ENCODE measurements around the gene TOMM70. TPM values are rescaled to one million over a fixed set of nuclear protein-coding genes. Genes with fewer than 3 reads are reported as not detected.

TOMM70 gene
- total RNA-seq, 1 experiment from 2014 or later, result 100 TPM

DNA sequence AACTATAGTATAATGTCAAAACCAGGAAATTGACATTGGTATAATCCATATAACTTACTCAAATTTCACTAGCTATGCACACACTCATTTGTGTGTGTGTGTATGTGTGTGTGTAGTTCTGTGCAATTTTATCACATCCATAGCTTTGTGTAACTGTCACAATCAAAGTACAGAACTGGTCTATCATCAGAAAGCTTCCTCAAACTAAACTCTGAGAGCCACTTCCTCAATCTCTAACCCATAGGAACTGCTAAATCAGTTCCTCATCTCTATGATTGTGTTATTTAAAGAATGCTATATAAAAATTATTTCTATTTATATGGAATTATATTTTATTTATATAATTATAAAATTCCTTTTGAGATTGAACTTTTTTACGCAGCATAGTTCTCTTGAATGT, 18.5 kb upstream of the TOMM70 start:
- Histone ChIP-seq H3K36me3 (no peaks in the 10 kb centered on the region), H3K27me3 (no peaks in the 10 kb centered on the region), H3K4me3 (no peak overlapping the region), H3K9me3 (no peaks in the 10 kb centered on the region)
- no peak for DNase-seq

- Histone ChIP-seq H3K9me3 (no peaks in the 10 kb centered on the region), H3K4me3 (no peak overlapping the region)
- DNase-seq, result no peak
Measured at GRCh38 chr3:100416863-100417262, 16.0 kb upstream of the TOMM70 start.

DNA sequence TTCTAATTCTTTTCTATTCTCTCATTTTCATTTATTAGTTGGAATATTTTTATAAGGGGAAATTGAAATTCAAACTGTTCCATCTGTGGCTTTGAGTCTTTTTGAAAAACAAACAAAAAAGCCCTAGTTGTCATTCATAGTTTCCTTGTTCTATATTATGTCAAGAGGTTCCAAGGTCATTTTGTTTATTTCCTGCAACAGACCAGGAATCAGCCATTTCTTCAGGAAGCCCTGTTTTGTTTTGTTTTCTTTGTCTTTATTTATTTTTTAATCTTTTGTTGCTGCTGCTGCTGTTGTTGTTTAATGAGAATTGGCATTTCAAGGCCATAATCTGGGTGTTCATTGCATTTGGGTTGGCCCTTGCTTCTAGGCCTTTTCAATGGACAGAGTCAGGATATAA, 15.3 kb upstream of the TOMM70 start:
- no peaks in the 10 kb centered on the region; the same call in 1 of the 2 replicates for H3K36me3 ChIP-seq
- no peaks in the 10 kb centered on the region for H3K27me3 ChIP-seq
- H3K9me3 ChIP-seq, result no peaks in the 10 kb centered on the region
- DNase-seq, result no peak
- no peak overlapping the region for H3K4me3 ChIP-seq

More at GRCh38 chr3:100416863-100417262, 16.0 kb upstream of the TOMM70 start:
- H3K36me3 ChIP-seq, result no peaks in the 10 kb centered on the region
- no peaks in the 10 kb centered on the region for H3K27me3 ChIP-seq

DNA sequence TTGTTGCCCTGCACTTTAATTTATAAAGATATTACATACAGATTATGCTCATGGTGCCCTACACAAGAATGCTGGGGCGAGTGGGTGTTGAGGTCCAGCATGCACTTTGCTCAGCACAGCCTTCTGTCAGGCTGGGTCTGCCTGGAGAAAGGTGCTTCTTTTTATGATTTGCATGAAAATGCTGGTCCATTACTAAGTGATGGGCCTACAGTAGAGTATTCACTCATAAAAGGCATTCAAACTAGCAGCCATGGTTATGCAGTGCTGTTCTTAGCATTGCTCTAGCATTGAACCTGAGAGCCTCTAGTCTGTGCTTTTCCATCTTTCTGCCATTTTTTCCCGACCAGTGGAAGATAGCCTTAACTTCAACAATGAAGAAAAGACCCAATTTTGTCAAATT, 12.7 kb upstream of the TOMM70 start:
- Histone ChIP-seq H3K27me3 (no peaks in the 10 kb centered on the region), H3K4me3 (no peak overlapping the region), H3K9me3 (0 out of 2 replicates have a peak, but pooled peaks cover 2% of the 10 kb centered on the region), H3K36me3 (no peaks in the 10 kb centered on the region; the same call in 1 of the 2 replicates)
- no peak for DNase-seq

- Histone ChIP-seq H3K9me3 (peaks cover 2% of the 10 kb centered on the region; the same call in 1 of the 2 replicates), H3K4me3 (no peak overlapping the region), H3K27me3 (no peaks in the 10 kb centered on the region), H3K36me3 (peaks cover under 1% of the 10 kb centered on the region)
- DNase-seq, result no peak
Measured at GRCh38 chr3:100412912-100413590, 12.2 kb upstream of the TOMM70 start.

DNA sequence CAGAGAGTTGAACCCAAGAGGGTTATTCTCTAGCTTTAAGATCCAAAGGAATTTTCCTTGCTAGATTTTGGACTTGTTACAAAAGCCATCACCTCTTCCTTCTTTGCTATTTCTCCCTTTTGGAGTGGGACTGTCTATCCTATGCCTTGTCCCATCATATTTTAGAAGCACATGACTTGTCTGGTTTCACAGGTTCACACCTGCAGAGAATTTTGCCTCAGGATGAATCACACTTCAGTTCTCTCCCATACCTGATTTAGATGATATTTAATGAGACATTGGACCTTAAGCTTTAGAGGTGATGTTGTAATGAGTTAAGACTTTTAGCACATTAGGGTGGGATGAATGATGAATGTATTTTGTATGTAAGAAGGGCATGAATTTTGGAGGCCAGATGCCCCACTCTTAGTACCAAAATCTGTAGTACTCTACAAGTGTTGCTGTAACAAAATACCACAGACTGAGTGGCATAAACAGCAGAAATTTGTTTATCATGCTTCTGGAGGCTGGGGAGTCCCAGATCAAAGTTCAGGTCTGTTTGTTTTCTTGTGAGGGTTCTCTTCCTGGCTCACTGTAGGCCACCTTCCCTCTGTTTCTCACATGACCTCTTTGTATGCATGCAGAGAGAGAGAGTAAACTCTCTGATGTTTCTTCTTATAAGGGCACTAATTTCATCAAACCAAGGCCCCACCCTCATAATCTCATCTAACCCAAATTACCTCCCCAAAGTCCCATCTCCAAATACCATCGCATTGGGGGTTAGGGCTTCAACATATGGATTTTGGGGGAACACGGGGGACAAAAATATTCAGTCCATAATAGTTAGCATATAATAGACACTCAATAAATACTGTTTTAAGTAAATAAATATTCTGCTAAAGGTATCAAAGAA, 10.4 kb upstream of the TOMM70 start:
- Histone ChIP-seq H3K36me3 (peaks cover 11% of the 10 kb centered on the region), H3K9me3 (peaks cover 12% of the 10 kb centered on the region; the same call in 1 of the 2 replicates), H3K27me3 (no peaks in the 10 kb centered on the region), H3K4me3 (no peak overlapping the region)
- no peak for DNase-seq

GRCh38 chr3:100407977-100408532, 7.2 kb upstream of the TOMM70 start:
- peaks cover 13% of the 10 kb centered on the region for H3K36me3 ChIP-seq
- H3K9me3 ChIP-seq, result peaks cover 16% of the 10 kb centered on the region
- no peak for DNase-seq
- no peaks in the 10 kb centered on the region for H3K27me3 ChIP-seq
- H3K4me3 ChIP-seq, result no peak overlapping the region

DNA sequence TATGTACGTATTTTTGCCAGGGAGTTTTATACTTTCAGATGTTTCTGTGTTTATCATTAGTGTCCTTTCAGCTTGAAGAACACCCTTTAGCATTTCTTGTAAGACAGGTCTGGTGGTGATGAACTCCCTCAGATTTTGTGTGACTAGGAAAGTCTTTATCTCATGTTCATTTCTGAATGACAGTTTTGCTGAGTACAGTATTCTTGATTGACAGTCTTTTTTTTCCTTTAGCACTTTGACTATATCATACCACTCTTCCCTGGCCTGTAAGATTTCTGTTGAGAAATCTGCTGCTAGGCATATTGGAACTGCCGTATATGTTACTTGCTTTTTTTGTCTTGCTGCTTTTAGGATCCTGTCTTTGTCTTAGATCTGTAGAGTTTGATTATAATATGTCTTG, 6.3 kb upstream of the TOMM70 start:
- DNase-seq, result no peak
- Histone ChIP-seq H3K36me3 (peaks cover 13% of the 10 kb centered on the region), H3K27me3 (no peaks in the 10 kb centered on the region), H3K4me3 (no peak overlapping the region), H3K9me3 (peaks cover 16% of the 10 kb centered on the region)

GRCh38 chr3:100404250-100404548, 3.3 kb upstream of the TOMM70 start:
- DNase-seq, result no peak
- Histone ChIP-seq H3K4me3 (no peak overlapping the region), H3K9me3 (peaks cover 16% of the 10 kb centered on the region), H3K27me3 (no peaks in the 10 kb centered on the region), H3K36me3 (peaks cover 16% of the 10 kb centered on the region)

DNA sequence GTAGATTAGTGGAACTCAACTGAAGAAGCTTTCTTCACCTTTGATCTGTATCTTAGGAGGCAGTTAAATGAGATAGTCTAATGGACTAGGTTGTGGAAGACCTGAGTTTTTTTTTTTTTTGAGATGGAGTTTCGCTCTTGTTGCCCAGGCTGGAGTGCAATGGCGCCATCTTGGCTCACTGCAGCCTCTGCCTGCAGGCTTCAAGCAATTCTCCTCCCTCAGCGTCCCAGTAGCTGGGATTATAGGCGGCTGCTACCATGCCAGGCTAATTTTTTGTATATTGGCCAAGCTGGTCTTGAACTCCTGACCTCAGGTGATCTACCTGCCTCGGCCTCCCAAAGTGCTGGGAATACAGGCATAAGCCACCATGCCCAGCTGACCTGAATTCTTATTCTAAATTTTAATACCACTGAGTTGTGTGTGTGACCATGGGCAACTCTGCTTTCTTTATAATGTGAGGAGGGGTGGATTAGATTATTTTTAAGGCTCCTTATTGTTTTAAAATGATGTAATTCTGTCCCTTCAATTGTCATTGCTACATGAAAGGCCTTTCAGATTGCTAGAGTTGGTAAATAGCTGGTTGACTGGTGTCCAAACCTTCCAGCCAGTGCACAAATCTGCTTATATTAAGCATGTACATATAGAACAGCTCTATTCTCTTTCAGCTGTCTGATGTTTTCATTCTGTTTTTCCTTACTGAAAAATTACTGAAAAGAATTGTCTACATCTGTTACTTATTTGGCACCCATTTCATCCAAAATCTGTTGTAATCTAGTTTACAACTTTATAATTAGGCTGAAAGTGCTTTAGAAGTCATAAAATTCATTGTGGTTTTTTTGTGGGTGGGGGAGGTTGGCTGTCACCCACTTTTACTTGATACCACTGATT, 2.7 kb upstream of the TOMM70 start:
- peak overlapping the region; percentile 78 for H3K4me3 ChIP-seq
- H3K36me3 ChIP-seq, result peaks cover 18% of the 10 kb centered on the region
- DNase-seq, result peak; percentile 35
- peaks cover 15% of the 10 kb centered on the region for H3K9me3 ChIP-seq
- H3K27me3 ChIP-seq, result no peaks in the 10 kb centered on the region

- no peaks in the 10 kb centered on the region for H3K27me3 ChIP-seq
- peaks cover 13% of the 10 kb centered on the region for H3K9me3 ChIP-seq
- peaks cover 22% of the 10 kb centered on the region for H3K36me3 ChIP-seq
- peak overlapping the region; percentile 78 for H3K4me3 ChIP-seq
- DNase-seq, result no peak
Measured at GRCh38 chr3:100402891-100403290, 2.0 kb upstream of the TOMM70 start.

DNA sequence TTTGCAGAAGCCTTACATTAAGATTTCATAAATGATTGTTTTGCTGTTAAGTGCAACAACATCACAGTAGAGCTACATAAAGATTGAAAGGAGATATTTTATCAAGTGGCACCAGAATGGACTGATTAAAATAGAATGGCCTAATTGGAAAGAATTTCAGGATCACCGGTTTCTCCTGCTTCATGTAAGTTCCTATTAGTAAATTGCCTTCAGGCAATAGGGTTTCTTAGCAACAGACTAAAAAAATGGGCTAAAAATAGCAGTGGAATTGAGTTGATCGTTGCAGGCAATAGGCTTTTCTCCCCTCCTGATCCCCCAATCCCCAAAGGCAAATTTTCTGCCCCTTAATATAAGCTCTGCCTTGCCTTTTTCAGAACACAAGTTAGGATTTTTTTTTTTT, 1.4 kb upstream of the TOMM70 start:
- Histone ChIP-seq H3K4me3 (peak overlapping the region; percentile 78), H3K9me3 (peaks cover 8% of the 10 kb centered on the region), H3K27me3 (no peaks in the 10 kb centered on the region), H3K36me3 (peaks cover 24% of the 10 kb centered on the region)
- no peak for DNase-seq

DNA sequence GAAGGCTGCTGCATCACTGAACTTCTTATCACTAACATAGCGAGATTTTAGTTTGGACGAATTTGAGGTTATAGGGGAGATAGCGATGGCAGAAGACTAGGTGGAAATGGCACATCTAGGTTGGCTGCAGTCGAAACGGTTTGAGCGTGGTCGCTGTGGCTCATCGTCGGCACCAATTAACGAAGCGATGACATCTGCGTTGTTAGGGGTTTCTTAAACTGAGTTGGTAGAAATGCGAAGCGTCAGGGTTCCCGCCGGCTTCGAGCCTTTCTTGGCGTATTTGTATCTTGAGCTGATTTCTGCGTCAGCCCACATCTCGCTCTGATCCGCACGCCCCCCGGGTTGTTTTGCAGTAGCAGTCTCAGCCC, 769 bp upstream of the TOMM70 start:
- DNase-seq, result peak; percentile 64
- H3K9me3 ChIP-seq, result peaks cover 4% of the 10 kb centered on the region
- peaks cover 25% of the 10 kb centered on the region for H3K36me3 ChIP-seq
- peak overlapping the region; percentile 78 for H3K4me3 ChIP-seq
- H3K27me3 ChIP-seq, result no peaks in the 10 kb centered on the region

- DNase-seq, result peak; percentile 35
- H3K4me3 ChIP-seq, result peak overlapping the region; percentile 78
- peaks cover under 1% of the 10 kb centered on the region; the same call in 1 of the 2 replicates for H3K9me3 ChIP-seq
- no peaks in the 10 kb centered on the region for H3K27me3 ChIP-seq
- peaks cover 27% of the 10 kb centered on the region for H3K36me3 ChIP-seq
Measured at GRCh38 chr3:100400419-100400779, 490 bp downstream of the TOMM70 start.

DNA sequence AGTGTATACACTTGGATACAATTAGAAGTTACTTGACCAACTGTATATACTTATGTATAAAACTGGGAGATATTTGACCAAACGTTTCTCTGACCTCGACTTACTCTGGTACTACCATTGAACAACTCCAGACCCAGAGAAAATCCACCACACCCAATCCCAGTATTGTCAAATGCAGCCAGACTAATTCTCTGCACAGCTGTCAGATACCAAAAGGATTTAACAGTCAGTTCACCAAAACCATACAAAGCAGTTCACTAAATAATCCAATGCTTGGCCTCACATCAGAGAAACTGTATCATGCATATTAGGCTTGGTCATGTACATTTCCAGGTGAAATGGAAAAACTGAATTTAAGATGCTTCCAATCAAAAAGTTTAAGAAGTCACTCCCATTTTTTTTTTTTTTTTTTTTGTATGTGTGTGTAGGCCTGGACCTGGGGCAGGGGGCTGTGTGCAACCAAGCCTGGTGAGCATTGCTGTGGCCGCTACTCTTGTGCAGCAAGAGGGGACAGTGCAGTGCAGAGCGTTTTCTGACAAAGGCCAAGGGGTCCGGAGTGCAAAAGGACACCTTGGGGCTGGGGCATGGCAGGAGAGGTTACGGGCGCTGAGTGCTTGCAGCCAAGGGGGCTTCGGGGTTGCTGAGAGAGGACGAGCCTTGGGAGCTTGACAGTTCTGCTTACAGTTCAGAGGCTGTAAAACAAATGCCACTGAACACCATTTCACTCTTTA, 1.4 kb downstream of the TOMM70 start:
- Histone ChIP-seq H3K4me3 (peak overlapping the region; percentile 78), H3K27me3 (no peaks in the 10 kb centered on the region), H3K36me3 (peaks cover 31% of the 10 kb centered on the region), H3K9me3 (no peaks in the 10 kb centered on the region)
- DNase-seq, result no peak

DNA sequence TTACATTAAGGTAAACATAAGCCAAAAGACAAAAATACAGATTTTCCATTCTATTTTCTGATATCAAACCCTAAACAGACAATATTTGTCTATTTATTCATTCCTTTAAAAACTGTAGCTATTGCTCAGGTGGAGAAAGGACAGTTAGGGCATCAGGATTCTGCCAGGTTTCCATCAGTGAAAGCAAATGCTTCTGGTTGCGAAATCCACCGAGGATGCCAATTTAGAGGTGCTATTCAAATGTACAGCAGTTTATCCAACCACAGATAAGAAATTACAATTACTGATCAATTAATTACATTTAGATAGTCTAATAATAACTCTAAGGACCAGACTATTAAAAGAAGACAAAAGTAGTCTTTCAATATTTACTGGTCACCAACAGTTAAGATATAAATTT, 3.9 kb downstream of the TOMM70 start:
- Histone ChIP-seq H3K36me3 (peaks cover 55% of the 10 kb centered on the region), H3K27me3 (no peaks in the 10 kb centered on the region), H3K9me3 (no peaks in the 10 kb centered on the region), H3K4me3 (no peak overlapping the region)
- no peak for DNase-seq

Data from MG63 (cell line).